IPS-18a (cell line): ENCODE measurements around the gene CENPT.
"Not testable (repeated sequence)": the region's sequence is repeated elsewhere in the genome, so short reads cannot be mapped to it uniquely, and the experiment has no call there.

Source experiments
- H3K27ac ChIP-seq: one replicate; pipeline ENCODE4 v1.5.1; 2013; ENCODE audit warnings: low read length
- H3K27me3 ChIP-seq: one replicate; pipeline ENCODE4 v1.6.1; 2013; ENCODE audit warnings: mild to moderate bottlenecking, low read length; ENCODE audit not compliant: control insufficient read depth, insufficient read depth
- H3K36me3 ChIP-seq: one replicate; pipeline ENCODE4 v1.6.1; 2013; ENCODE audit warnings: low read depth, low read length; ENCODE audit not compliant: control insufficient read depth
- H3K4me1 ChIP-seq: one replicate; pipeline ENCODE4 v1.6.1; 2013; ENCODE audit warnings: low read depth, low read length; ENCODE audit not compliant: control insufficient read depth
- H3K4me3 ChIP-seq: one replicate; pipeline ENCODE4 v1.5.1; 2013; ENCODE audit warnings: low read length
- H3K9ac ChIP-seq: one replicate; pipeline ENCODE4 v1.6.1; 2013; ENCODE audit warnings: mild to moderate bottlenecking, low read length, moderate library complexity
- H3K9me3 ChIP-seq: one replicate; pipeline ENCODE4 v1.6.1; 2013; ENCODE audit warnings: low read depth, low read length; ENCODE audit not compliant: control insufficient read depth

The CENPT gene

DNA sequence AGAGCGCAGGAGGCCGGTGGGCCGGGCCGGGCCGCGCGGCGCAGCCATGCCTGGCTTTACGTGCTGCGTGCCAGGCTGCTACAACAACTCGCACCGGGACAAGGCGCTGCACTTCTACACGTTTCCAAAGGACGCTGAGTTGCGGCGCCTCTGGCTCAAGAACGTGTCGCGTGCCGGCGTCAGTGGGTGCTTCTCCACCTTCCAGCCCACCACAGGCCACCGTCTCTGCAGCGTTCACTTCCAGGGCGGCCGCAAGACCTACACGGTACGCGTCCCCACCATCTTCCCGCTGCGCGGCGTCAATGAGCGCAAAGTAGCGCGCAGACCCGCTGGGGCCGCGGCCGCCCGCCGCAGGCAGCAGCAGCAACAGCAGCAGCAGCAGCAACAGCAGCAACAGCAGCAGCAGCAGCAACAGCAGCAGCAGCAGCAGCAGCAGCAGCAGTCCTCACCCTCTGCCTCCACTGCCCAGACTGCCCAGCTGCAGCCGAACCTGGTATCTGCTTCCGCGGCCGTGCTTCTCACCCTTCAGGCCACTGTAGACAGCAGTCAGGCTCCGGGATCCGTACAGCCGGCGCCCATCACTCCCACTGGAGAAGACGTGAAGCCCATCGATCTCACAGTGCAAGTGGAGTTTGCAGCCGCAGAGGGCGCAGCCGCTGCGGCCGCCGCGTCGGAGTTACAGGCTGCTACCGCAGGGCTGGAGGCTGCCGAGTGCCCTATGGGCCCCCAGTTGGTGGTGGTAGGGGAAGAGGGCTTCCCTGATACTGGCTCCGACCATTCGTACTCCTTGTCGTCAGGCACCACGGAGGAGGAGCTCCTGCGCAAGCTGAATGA is 4.8 kb downstream of the CENPT start:
- Histone ChIP-seq H3K9me3 (no peaks in the 10 kb centered on the region), H3K36me3 (no peaks in the 10 kb centered on the region), H3K4me1 (peaks cover 28% of the 10 kb centered on the region), H3K4me3 (peak overlapping the region; percentile 95), H3K9ac (peak overlapping the region; percentile 74), H3K27ac (no peak overlapping the region), H3K27me3 (no peaks in the 10 kb centered on the region)

DNA sequence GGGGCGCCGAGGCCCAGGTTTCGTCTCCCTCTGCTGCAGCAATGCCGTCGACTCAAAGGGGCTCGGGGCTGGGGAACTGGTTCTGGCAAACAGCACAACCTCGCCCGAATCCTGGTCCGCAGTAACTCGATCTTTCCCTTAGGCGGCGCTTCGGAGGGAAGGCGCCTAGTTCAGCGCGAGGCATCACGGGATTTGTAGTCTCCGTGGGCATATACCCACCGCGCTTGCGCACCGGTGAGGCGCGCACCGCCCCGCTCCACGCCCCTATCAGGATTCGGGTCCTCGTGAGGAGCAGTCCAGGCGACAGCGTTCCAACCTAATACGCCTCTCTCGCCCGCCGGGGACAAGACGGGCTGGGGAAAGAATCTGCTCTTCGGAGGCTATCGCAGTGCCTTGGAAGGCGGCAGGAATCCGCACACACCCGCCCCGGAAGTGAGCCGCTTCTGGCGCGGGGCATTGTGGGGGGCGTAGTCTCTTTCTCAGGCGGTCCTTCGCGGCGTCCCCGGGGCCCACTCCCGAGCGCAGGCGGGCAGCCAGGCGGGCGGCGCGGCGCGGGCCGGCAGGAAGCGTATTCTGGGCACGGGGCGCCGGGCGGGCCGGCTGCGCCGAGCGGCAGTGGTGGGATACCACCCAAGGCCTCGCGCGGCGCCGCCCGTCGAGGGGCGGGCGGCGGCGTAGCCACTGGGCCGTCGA is 5.5 kb downstream of the CENPT start, which contains the start of gene THAP11:
TSS of gene THAP11 (plus strand) at position 505 of the 693 bp plus-strand sequence. CDS start 235 bp downstream, outside the sequence.
- H3K27me3 ChIP-seq = no peaks in the 10 kb centered on the region
- H3K27ac ChIP-seq = peak within 1 kb of the TSS; percentile 87
- H3K9ac ChIP-seq = peak within 1 kb of the TSS; percentile 74
- no peaks in the 10 kb centered on the region for H3K9me3 ChIP-seq
- peak within 1 kb of the TSS; percentile 95 for H3K4me3 ChIP-seq
- H3K4me1 ChIP-seq = peaks cover 28% of the 10 kb centered on the region
- H3K36me3 ChIP-seq = no peaks in the 10 kb centered on the region

DNA sequence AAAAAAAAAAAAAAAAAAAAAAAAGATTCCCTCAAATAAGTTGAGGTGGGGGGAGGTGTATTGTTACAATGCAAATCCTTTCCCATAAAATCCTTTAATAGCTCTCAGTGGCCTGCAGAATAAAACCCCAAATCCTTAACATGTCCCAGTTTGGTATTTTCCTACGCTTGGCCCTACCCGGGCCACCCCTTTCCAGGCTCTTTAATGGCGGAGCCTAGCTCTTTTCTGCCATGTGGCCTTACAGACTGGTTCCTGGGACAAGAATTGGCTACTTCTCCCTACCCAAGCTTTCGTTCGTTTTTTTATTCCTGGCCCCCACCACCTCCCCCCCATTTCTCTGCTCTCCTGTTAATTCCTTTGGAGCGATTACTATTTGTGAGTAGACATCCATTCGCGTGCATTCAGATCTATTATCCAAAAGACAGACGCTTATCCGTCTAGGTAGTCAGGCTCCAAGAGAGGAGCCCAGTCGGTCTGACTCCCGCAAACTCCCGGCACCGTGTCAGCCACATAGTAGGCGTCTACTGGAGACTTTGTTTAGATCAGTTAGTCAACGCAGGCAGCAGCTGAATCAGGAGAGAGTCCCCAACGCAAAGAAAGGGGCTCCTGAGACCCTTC is 6.2 kb downstream of the CENPT start:
- peaks cover 28% of the 10 kb centered on the region for H3K4me1 ChIP-seq
- H3K9ac ChIP-seq = peak overlapping the region; percentile 74
- no peaks in the 10 kb centered on the region for H3K36me3 ChIP-seq
- no peaks in the 10 kb centered on the region for H3K27me3 ChIP-seq
- H3K4me3 ChIP-seq = peak overlapping the region; percentile 95
- peak overlapping the region; percentile 28 for H3K27ac ChIP-seq
- H3K9me3 ChIP-seq = no peaks in the 10 kb centered on the region

GRCh38 chr16:67837811-67838210 is 9.7 kb downstream of the CENPT start:
- H3K27me3 ChIP-seq = no peaks in the 10 kb centered on the region

DNA sequence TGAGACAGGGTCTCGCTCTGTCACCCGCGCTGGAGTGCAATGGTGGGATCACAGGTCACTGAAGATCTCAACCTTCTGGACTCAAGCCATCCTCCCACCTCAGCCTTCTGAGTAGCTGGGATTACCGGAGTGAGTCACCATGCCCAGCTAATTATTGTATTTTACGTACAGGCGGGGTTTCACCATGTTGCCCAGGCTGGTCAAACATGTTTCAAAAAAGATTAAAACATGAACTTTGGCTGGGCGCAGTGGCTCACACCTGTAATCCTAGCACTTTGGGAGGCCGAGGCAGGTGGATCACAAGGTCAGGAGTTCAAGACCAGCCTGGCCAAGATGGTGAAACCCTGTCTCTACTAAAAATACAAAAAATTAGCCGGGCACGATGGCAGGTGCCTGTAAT is 10.3 kb downstream of the CENPT start:
- not testable (repeated sequence) for H3K9ac ChIP-seq, H3K36me3 ChIP-seq, H3K4me1 ChIP-seq, H3K9me3 ChIP-seq, H3K27ac ChIP-seq, H3K27me3 ChIP-seq, H3K4me3 ChIP-seq

More at GRCh38 chr16:67837811-67838210, 9.7 kb downstream of the CENPT start:
- H3K36me3 ChIP-seq = no peaks in the 10 kb centered on the region
- H3K4me3 ChIP-seq = no peak overlapping the region
- H3K9me3 ChIP-seq = no peaks in the 10 kb centered on the region
- peaks cover 6% of the 10 kb centered on the region for H3K4me1 ChIP-seq
- H3K9ac ChIP-seq = no peak overlapping the region
- H3K27ac ChIP-seq = no peak overlapping the region

GRCh38 chr16:67834242-67834614 is 13.3 kb downstream of the CENPT start:
- Histone ChIP-seq H3K4me3 (peak overlapping the region; percentile 73), H3K9me3 (no peaks in the 10 kb centered on the region), H3K27ac (no peak overlapping the region), H3K27me3 (no peaks in the 10 kb centered on the region), H3K9ac (no peak overlapping the region), H3K4me1 (no peaks in the 10 kb centered on the region), H3K36me3 (peaks cover 26% of the 10 kb centered on the region)

GRCh38 chr16:67833415-67834241 is 13.9 kb downstream of the CENPT start:
- H3K9me3 ChIP-seq = no peaks in the 10 kb centered on the region
- no peak overlapping the region for H3K27ac ChIP-seq
- H3K9ac ChIP-seq = peak overlapping the region; percentile 65
- H3K36me3 ChIP-seq = peaks cover 30% of the 10 kb centered on the region
- no peaks in the 10 kb centered on the region for H3K27me3 ChIP-seq
- peak overlapping the region; percentile 73 for H3K4me3 ChIP-seq
- no peaks in the 10 kb centered on the region for H3K4me1 ChIP-seq

- Histone ChIP-seq H3K27ac (no peak overlapping the region), H3K9me3 (no peaks in the 10 kb centered on the region), H3K4me3 (peak overlapping the region; percentile 73), H3K27me3 (no peaks in the 10 kb centered on the region), H3K9ac (peak overlapping the region; percentile 65), H3K4me1 (no peaks in the 10 kb centered on the region), H3K36me3 (peaks cover 36% of the 10 kb centered on the region)
Observed at GRCh38 chr16:67833030-67833414, 14.5 kb downstream of the CENPT start.

DNA sequence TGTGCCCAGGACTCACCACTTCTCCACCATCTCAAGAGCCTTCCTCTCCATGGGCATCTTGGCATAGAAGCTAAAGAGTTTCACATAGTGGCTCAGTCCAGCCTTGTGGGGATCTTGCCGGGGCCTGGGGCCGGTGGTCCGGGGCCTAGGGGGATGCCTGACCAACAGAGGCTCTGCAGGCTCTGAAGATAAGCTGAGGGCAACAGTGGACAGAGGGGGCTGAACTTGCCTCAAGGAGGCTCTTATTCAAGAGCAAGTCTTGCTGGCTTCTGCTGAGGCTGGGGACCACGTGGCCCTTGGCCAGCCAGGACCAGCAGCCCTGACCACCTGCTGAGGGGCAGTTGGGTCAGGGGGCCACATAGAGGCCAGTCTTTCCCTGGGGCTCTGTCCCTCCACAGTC is 18.8 kb downstream of the CENPT start:
- no peak overlapping the region for H3K9ac ChIP-seq
- H3K9me3 ChIP-seq = no peaks in the 10 kb centered on the region
- H3K27me3 ChIP-seq = no peaks in the 10 kb centered on the region
- no peaks in the 10 kb centered on the region for H3K4me1 ChIP-seq
- H3K27ac ChIP-seq = no peak overlapping the region
- H3K4me3 ChIP-seq = no peak overlapping the region
- peaks cover 49% of the 10 kb centered on the region for H3K36me3 ChIP-seq

DNA sequence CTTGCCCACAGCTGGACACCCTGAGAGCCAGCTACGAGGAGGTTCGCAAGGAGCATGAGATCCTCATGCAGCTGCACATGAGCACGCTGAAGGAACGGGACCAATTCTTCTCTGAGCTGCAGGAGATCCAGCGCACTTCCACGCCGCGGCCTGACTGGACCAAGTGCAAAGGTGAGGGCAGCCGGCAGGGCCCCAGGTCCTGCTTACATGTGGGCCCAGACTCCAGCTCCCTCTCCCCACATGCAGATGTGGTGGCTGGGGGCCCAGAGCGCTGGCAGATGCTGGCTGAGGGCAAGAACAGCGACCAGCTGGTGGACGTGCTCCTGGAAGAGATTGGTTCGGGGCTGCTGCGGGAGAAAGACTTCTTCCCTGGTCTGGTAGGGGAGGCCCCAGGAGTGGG is 21.6 kb downstream of the CENPT start:
- Histone ChIP-seq H3K4me3 (no peak overlapping the region), H3K9ac (no peak overlapping the region), H3K36me3 (peaks cover 37% of the 10 kb centered on the region), H3K4me1 (no peaks in the 10 kb centered on the region), H3K9me3 (no peaks in the 10 kb centered on the region), H3K27ac (no peak overlapping the region), H3K27me3 (no peaks in the 10 kb centered on the region)

GRCh38 chr16:67825119-67825518 is 22.4 kb downstream of the CENPT start:
- Histone ChIP-seq H3K9ac (no peak overlapping the region), H3K9me3 (no peaks in the 10 kb centered on the region), H3K27me3 (no peaks in the 10 kb centered on the region), H3K27ac (no peak overlapping the region), H3K4me1 (no peaks in the 10 kb centered on the region), H3K4me3 (no peak overlapping the region), H3K36me3 (peaks cover 31% of the 10 kb centered on the region)
